Lower leg skin (tissue), 3 donors: Measurements from ENCODE around the gene TSPAN11.

Source experiments
- CTCF ChIP-seq, 3 donors: fragments of 450-650 bp; IDR thresholded peaks; one replicate each; pipeline ENCODE4 v1.5.1; 2016; ENCODE audit warnings: antibody characterized with exemption in 3 of 3, mild to moderate bottlenecking in 3 of 3, moderate library complexity in 2 of 3
- POLR2A ChIP-seq, 2 donors: fragments of 450-650 bp; IDR thresholded peaks; one replicate each; pipeline ENCODE4 v1.6.1; 2016 to 2017; ENCODE audit warnings: antibody characterized with exemption in 2 of 2, mild to moderate bottlenecking in 1 of 2, moderate library complexity in 1 of 2

- no peak for TF ChIP-seq CTCF (IDR thresholded peaks at IDR 0.05)
- TF ChIP-seq POLR2A (IDR thresholded peaks at IDR 0.05), result no peak
Observed at GRCh38 chr12:30930238-30930637, 3.7 kb downstream of the TSPAN11 start.
